ENCODE data around the gene ATOH8.

Gene ATOH8

DNA sequence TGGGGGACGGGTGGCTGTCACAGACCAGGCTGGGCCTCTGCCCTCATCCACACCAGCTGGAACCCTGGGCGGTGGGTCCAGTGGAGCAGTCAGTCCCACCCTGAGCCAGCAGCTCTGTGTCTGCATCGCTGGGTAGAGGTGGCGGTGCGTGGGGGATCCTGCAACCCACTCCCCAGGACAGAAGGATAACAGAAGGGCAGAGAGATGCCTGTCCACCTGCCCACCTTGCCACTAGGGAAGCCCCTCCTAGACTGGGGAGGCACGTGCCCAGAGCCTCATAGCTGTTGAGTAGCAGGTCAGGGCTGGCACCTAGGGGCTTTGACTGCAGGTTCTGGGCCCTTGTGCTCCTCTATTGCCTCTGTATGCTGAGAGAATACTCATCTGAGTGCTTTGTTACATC is 2.4 kb downstream of the ATOH8 start:
- Histone ChIP-seq H3K27me3 (ENCODE audit: control insufficient read depth, insufficient read depth, low read length) (peaks cover 84% of the 10 kb centered on the region), H3K36me3 (ENCODE audit: control insufficient read depth, insufficient read depth, low read length) (no peaks in the 10 kb centered on the region), H3K27ac (ENCODE audit: low read depth, low read length) (no peak overlapping the region), H3K4me3 (ENCODE audit: low read depth, low read length) (no peak overlapping the region), H3K4me1 (ENCODE audit: control insufficient read depth, insufficient read depth, low read length) (peaks cover 7% of the 10 kb centered on the region; the same call in 1 of the 2 replicates), H3K9me3 (ENCODE audit: control insufficient read depth, insufficient read depth, low read length) (no peaks in the 10 kb centered on the region), H3K9ac (ENCODE audit: low read depth, low read length) (no peak overlapping the region)

DNA sequence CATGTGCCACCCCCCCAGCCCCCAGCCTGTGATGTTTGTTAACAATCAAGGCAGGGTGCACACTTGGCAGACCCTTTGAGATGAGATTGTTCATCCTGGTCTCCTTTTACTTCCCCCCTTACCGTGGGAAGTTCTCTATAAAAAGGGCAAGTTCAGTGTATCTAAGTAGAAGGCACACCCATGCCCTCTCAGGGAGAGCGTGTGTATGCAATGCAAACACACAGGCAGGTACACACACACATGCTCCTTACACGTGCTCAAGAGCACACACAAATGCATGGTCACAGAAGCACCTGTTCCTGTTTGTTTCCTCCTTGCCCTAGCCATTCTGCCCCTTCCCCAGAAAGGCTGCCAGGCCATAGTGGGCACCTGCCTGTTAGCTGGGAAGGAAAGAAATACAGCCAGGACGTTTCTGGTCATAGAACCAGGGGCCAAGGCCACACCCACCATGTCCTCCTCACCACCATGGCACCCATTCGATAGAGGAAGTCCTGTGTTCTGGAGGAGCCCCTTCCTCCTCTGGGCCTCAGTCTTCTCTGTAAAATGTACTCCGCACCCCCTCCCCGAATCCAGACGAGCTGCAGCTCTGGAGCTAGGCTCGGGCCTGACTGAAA is 3.1 kb downstream of the ATOH8 start:
- H3K27ac ChIP-seq (ENCODE audit: low read depth, low read length): no peak overlapping the region
- H3K36me3 ChIP-seq (ENCODE audit: control insufficient read depth, insufficient read depth, low read length): no peaks in the 10 kb centered on the region
- H3K9me3 ChIP-seq (ENCODE audit: control insufficient read depth, insufficient read depth, low read length): no peaks in the 10 kb centered on the region
- H3K4me1 ChIP-seq (ENCODE audit: control insufficient read depth, insufficient read depth, low read length): peaks cover 7% of the 10 kb centered on the region; the same call in 1 of the 2 replicates
- no peak overlapping the region for H3K4me3 ChIP-seq (ENCODE audit: low read depth, low read length)
- H3K9ac ChIP-seq (ENCODE audit: low read depth, low read length): no peak overlapping the region
- peaks cover 84% of the 10 kb centered on the region for H3K27me3 ChIP-seq (ENCODE audit: control insufficient read depth, insufficient read depth, low read length)

DNA sequence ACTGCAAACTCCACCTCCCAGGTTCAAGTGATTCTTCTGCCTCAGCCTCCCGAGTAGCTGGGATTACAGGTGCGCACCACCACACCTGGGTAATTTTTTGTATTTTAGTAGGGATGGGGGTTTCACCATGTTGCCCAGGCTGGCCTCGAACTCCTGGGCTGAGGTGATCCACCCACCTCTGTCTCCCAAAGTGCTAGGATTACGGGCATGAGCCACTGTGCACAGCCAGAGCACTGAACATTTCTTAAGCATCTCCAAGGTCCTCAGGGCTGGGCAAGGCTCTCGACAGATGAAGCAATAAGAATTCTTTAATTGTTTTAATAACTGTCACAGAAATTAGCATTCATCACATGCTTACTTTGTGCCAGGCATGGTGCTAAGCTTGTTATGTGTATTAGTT is 4.1 kb downstream of the ATOH8 start:
- Histone ChIP-seq H3K4me1 (ENCODE audit: control insufficient read depth, insufficient read depth, low read length) (peaks cover 7% of the 10 kb centered on the region; the same call in 1 of the 2 replicates), H3K27me3 (ENCODE audit: control insufficient read depth, insufficient read depth, low read length) (peaks cover 84% of the 10 kb centered on the region), H3K9me3 (ENCODE audit: control insufficient read depth, insufficient read depth, low read length) (no peaks in the 10 kb centered on the region), H3K27ac (ENCODE audit: low read depth, low read length) (no peak overlapping the region), H3K4me3 (ENCODE audit: low read depth, low read length) (no peak overlapping the region), H3K9ac (ENCODE audit: low read depth, low read length) (no peak overlapping the region), H3K36me3 (ENCODE audit: control insufficient read depth, insufficient read depth, low read length) (no peaks in the 10 kb centered on the region)

DNA sequence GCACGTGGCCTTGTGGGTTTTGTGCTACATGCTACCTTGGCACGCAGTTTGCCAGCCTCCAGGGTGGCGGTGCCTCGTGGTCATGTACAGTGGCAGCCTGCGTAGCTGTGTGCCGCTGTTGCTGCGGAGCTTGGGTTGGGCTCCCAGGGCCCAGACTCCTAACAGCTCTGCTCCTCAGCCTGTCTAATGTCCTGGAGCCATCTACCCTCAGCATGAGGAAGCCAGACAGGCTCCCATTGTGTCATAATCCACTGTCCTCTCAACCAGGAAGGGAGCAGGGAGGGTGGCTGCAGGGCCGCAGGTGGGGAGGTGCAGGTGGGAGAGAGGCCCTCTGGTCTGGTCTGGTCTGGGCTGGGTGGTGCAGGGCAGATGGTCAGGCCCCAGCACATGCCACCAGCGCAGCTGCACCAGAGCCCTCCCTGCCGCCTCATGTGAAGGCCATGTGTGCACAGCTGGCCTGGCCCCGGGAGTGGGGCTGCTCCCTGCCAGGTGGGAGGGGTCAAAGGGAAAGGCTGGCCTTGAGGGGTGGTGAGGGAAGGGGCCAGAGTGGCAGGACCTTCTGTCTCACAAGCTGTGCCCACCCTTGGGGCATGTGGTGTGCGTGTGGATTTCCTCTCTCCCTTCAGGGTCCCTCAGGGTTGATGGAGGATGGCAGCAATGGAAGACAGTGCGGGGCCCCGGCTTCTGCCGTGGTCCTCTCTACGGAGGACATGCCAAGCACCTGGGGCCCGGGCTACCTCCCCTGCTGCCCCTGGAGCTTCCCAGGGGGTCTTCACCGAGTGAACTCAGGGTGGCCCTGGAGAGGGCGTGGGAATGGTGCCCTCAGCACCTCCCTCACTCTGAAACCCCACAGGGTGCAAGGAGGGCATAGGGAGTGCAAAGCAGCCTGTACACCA is 4.8 kb downstream of the ATOH8 start:
- H3K9me3 ChIP-seq (ENCODE audit: control insufficient read depth, insufficient read depth, low read length): no peaks in the 10 kb centered on the region
- H3K9ac ChIP-seq (ENCODE audit: low read depth, low read length): no peak overlapping the region
- no peaks in the 10 kb centered on the region for H3K36me3 ChIP-seq (ENCODE audit: control insufficient read depth, insufficient read depth, low read length)
- peaks cover 84% of the 10 kb centered on the region for H3K27me3 ChIP-seq (ENCODE audit: control insufficient read depth, insufficient read depth, low read length)
- H3K4me1 ChIP-seq (ENCODE audit: control insufficient read depth, insufficient read depth, low read length): 0 out of 2 replicates have a peak, but pooled peaks cover 7% of the 10 kb centered on the region
- no peak overlapping the region for H3K4me3 ChIP-seq (ENCODE audit: low read depth, low read length)
- H3K27ac ChIP-seq (ENCODE audit: low read depth, low read length): no peak overlapping the region

DNA sequence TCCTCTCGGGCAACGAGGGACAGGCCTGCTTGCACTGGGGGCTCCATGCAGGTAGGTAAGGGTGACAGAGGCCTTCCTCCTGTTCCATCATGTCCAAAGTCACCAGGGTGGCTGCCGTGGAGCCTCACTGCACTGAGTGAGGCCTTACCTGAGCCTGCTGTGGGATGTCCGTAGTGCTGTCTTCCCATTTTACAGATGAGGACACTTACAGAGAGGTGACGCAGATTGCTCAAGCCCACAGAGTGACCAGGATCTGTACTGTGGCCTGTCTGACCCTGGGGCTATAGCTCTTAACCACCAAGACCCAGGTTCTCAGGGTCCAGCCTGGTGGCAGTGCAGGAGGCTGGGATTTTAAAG is 5.4 kb downstream of the ATOH8 start:
- Histone ChIP-seq H3K4me1 (ENCODE audit: control insufficient read depth, insufficient read depth, low read length) (0 out of 2 replicates have a peak, but pooled peaks cover 7% of the 10 kb centered on the region), H3K27me3 (ENCODE audit: control insufficient read depth, insufficient read depth, low read length) (peaks cover 85% of the 10 kb centered on the region)

DNA sequence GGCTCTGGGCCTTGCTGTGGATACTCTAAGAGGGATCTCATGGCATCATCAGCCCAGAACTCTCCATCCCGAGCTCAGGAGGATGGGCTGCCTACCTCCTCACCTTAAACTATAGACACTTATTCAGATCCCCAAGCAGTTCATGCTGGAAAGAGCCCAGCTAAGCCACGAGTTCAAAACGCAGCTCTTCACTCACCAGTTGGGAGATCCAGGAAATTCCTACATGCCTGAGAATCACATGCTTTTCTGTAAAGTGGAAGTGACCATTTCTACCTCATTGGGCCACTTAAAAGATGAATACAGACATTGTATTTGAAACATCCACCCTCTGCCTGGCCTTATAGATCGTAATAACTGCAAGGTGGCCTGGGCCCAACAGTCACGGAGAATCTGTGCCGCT is 6.6 kb downstream of the ATOH8 start:
- H3K9ac ChIP-seq (ENCODE audit: low read depth, low read length): no peak overlapping the region
- H3K9me3 ChIP-seq (ENCODE audit: control insufficient read depth, insufficient read depth, low read length): no peaks in the 10 kb centered on the region
- H3K4me1 ChIP-seq (ENCODE audit: control insufficient read depth, insufficient read depth, low read length): peaks cover 9% of the 10 kb centered on the region
- H3K4me3 ChIP-seq (ENCODE audit: low read depth, low read length): no peak overlapping the region
- H3K27ac ChIP-seq (ENCODE audit: low read depth, low read length): no peak overlapping the region
- H3K27me3 ChIP-seq (ENCODE audit: control insufficient read depth, insufficient read depth, low read length): peaks cover 85% of the 10 kb centered on the region
- H3K36me3 ChIP-seq (ENCODE audit: control insufficient read depth, insufficient read depth, low read length): no peaks in the 10 kb centered on the region

More for the DNA sequence above, 5.4 kb downstream of the ATOH8 start:
- Histone ChIP-seq H3K9ac (ENCODE audit: low read depth, low read length) (no peak overlapping the region), H3K36me3 (ENCODE audit: control insufficient read depth, insufficient read depth, low read length) (no peaks in the 10 kb centered on the region), H3K9me3 (ENCODE audit: control insufficient read depth, insufficient read depth, low read length) (no peaks in the 10 kb centered on the region), H3K27ac (ENCODE audit: low read depth, low read length) (no peak overlapping the region), H3K4me3 (ENCODE audit: low read depth, low read length) (no peak overlapping the region)

DNA sequence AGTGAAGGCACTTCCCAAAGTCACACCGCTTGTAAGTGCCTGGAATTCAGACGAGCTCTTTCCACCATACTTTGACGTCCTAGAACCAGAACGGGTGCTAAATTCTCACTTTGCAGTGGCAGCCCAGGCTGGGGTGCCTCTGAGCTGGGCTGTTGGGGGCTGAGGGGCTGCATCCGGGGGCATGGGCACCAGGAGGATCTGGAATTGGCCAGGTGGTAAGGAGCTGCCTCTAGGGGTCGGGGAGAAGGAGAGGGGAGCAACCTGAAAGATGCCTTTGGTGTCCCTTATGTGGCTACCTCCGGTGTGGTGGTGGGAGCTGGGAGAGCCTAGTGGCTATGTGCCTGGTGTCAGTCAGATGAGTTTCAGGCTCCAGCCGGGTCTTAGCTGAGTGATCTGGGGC is 7.1 kb downstream of the ATOH8 start:
- Histone ChIP-seq H3K4me1 (ENCODE audit: control insufficient read depth, insufficient read depth, low read length) (peaks cover 10% of the 10 kb centered on the region), H3K9ac (ENCODE audit: low read depth, low read length) (no peak overlapping the region), H3K9me3 (ENCODE audit: control insufficient read depth, insufficient read depth, low read length) (no peaks in the 10 kb centered on the region), H3K36me3 (ENCODE audit: control insufficient read depth, insufficient read depth, low read length) (no peaks in the 10 kb centered on the region), H3K27me3 (ENCODE audit: control insufficient read depth, insufficient read depth, low read length) (peaks cover 85% of the 10 kb centered on the region), H3K4me3 (ENCODE audit: low read depth, low read length) (no peak overlapping the region), H3K27ac (ENCODE audit: low read depth, low read length) (no peak overlapping the region)

DNA sequence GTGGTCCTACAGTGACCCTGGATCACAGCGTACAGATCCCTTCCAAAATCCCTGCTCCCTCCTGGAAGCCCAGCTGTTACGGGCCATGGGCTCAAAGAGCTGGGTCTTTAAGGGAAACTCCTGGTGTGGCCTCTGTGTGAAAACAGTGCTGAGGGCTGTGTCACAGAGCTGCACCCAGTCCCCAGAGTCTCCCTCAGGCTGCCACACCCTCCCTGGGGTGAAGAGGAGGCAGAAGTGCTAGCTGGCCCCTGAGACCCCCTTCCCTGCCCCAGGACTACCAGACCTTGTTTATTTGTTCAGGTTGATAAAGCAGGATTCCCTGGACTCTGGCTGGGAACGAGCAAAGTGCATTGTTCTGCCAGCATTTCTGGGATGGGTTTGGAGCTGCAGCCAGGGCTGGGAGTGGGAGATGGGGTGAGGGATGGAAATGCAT is 7.7 kb downstream of the ATOH8 start:
- no peaks in the 10 kb centered on the region for H3K36me3 ChIP-seq (ENCODE audit: control insufficient read depth, insufficient read depth, low read length)
- peaks cover 85% of the 10 kb centered on the region for H3K27me3 ChIP-seq (ENCODE audit: control insufficient read depth, insufficient read depth, low read length)
- H3K4me3 ChIP-seq (ENCODE audit: low read depth, low read length): no peak overlapping the region
- peaks cover 13% of the 10 kb centered on the region for H3K4me1 ChIP-seq (ENCODE audit: control insufficient read depth, insufficient read depth, low read length)
- no peaks in the 10 kb centered on the region for H3K9me3 ChIP-seq (ENCODE audit: control insufficient read depth, insufficient read depth, low read length)
- no peak overlapping the region for H3K27ac ChIP-seq (ENCODE audit: low read depth, low read length)
- no peak overlapping the region for H3K9ac ChIP-seq (ENCODE audit: low read depth, low read length)

DNA sequence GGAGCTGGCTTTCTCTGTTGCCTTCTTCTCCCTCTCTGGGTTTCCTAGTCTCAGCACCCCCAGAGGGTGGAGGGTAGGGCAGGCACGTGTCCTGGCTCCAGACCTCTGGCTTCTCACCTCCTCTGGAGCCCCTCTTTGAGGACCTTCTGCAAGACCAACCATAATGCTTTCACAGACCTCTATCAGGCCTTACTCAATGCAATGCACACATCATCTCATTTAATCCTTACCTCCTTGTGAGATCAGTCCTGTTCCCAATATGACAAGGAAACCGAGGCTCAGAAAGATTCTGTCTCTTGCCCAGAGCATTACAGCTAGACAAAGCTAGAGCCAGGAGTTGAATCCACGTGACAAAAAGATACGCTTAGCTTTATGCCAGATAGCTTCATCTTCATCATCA is 8.2 kb downstream of the ATOH8 start:
- Histone ChIP-seq H3K4me1 (ENCODE audit: control insufficient read depth, insufficient read depth, low read length) (peaks cover 13% of the 10 kb centered on the region), H3K36me3 (ENCODE audit: control insufficient read depth, insufficient read depth, low read length) (no peaks in the 10 kb centered on the region), H3K9ac (ENCODE audit: low read depth, low read length) (no peak overlapping the region), H3K4me3 (ENCODE audit: low read depth, low read length) (no peak overlapping the region), H3K9me3 (ENCODE audit: control insufficient read depth, insufficient read depth, low read length) (no peaks in the 10 kb centered on the region), H3K27ac (ENCODE audit: low read depth, low read length) (no peak overlapping the region), H3K27me3 (ENCODE audit: control insufficient read depth, insufficient read depth, low read length) (peaks cover 85% of the 10 kb centered on the region)

DNA sequence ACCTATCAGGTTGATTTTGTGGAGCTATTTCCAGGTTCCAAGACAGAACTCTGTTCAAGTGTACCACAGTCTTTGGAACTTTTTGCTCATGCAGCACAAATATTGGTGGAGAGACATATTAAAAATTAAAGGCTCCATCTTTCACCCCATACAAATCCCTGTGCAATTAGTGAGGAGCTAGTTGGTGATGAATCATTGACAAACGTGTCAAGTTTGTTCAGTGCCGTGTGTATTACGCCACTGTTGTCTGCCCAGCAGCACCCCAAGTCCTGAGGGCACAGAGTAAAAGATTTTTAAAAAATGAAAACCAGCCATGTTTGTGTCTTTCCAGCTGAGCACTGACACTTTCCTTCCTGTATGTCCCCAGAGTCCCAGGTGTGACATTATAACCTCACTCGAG is 9.3 kb downstream of the ATOH8 start:
- H3K9me3 ChIP-seq (ENCODE audit: control insufficient read depth, insufficient read depth, low read length): no peaks in the 10 kb centered on the region

DNA sequence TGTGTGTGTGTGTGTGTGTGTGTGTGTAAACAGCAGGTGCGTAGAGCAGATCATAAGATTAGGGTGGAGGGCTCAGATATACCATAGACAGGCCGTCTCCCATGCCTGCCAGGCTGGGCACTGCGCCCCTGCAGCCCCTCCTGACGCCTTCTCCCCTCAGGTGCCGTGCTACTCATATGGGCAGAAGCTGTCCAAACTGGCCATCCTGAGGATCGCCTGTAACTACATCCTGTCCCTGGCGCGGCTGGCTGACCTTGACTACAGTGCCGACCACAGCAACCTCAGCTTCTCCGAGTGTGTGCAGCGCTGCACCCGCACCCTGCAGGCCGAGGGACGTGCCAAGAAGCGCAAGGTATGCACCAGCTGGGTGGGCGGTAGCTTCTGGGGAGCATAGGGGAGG is 10.0 kb downstream of the ATOH8 start:
- H3K4me1 ChIP-seq (ENCODE audit: control insufficient read depth, insufficient read depth, low read length): peaks cover 23% of the 10 kb centered on the region
- H3K9ac ChIP-seq (ENCODE audit: low read depth, low read length): no peak overlapping the region
- no peak overlapping the region for H3K4me3 ChIP-seq (ENCODE audit: low read depth, low read length)
- H3K9me3 ChIP-seq (ENCODE audit: control insufficient read depth, insufficient read depth, low read length): no peaks in the 10 kb centered on the region
- peaks cover 75% of the 10 kb centered on the region for H3K27me3 ChIP-seq (ENCODE audit: control insufficient read depth, insufficient read depth, low read length)
- no peak overlapping the region for H3K27ac ChIP-seq (ENCODE audit: low read depth, low read length)
- no peaks in the 10 kb centered on the region for H3K36me3 ChIP-seq (ENCODE audit: control insufficient read depth, insufficient read depth, low read length)

More for the DNA sequence above, 9.3 kb downstream of the ATOH8 start:
- Histone ChIP-seq H3K27ac (ENCODE audit: low read depth, low read length) (no peak overlapping the region), H3K4me1 (ENCODE audit: control insufficient read depth, insufficient read depth, low read length) (peaks cover 16% of the 10 kb centered on the region), H3K9ac (ENCODE audit: low read depth, low read length) (no peak overlapping the region), H3K36me3 (ENCODE audit: control insufficient read depth, insufficient read depth, low read length) (no peaks in the 10 kb centered on the region), H3K4me3 (ENCODE audit: low read depth, low read length) (no peak overlapping the region), H3K27me3 (ENCODE audit: control insufficient read depth, insufficient read depth, low read length) (peaks cover 79% of the 10 kb centered on the region)

Measured in HUES48 (cell line).